Left hindlimb (tissue), 1 donor: Measurements from ENCODE around the gene MAVS.

Experiments used
- DNase-seq: peaks from one replicate; pipeline ENCODE4 v3.0.0-alpha.2; 2018

Gene MAVS

GRCh38 chr20:3915691-3916090, 69.1 kb downstream of the MAVS start:
- no peak for DNase-seq

- DNase-seq: no peak
Measured at GRCh38 chr20:3916364-3916763, 69.7 kb downstream of the MAVS start.

- no peak for DNase-seq
Measured at GRCh38 chr20:3919352-3919751, 72.7 kb downstream of the MAVS start.

- no peak for DNase-seq
Measured at GRCh38 chr20:3922223-3922982, 75.8 kb downstream of the MAVS start.

- DNase-seq: no peak
Measured at GRCh38 chr20:3922983-3923339, 76.3 kb downstream of the MAVS start.

- DNase-seq: no peak
Measured at GRCh38 chr20:3923818-3924217, 77.2 kb downstream of the MAVS start.

- no peak for DNase-seq
Measured at GRCh38 chr20:3924304-3925112, 77.9 kb downstream of the MAVS start.

GRCh38 chr20:3925113-3925695, 78.6 kb downstream of the MAVS start:
- DNase-seq: no peak
